C4-2B (cell line): ENCODE results near the gene CCR5AS.

Experiments
- CTCF ChIP-seq: fragments of 450-650 bp; conservative IDR thresholded peaks from 2 replicates; pipeline ENCODE4 v1.5.1; 2017; ENCODE audit warnings: mild to moderate bottlenecking
- ZFX ChIP-seq: fragments of 450-650 bp; IDR thresholded peaks from 2 replicates; pipeline ENCODE4 v1.6.1; 2017

DNA sequence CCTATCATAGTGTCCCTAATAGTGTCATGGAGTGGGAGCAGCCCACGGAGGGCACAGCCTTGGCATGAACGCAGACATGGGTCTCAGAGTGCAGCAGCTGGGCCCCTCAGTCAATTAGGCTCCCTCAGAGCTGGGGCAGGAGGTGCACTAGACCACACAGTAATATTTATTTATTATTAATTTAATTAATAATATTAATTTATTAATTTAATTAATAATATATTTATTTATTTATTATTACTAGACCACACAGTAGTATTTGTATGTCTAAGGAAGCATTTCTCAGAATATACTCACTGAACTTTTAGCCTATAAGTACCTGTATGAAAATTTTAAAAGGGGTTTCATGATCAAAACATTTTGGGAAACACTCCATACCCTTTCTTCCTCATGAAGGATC, 5.3 kb downstream of the CCR5AS start:
- TF ChIP-seq CTCF (no peak), ZFX (no peak)
